Fibroblast of mammary gland (primary cell): ENCODE results near the gene TMBIM6.
"Not testable (repeated sequence)": the region's sequence is repeated elsewhere in the genome, so short reads cannot be mapped to it uniquely, and the experiment has no call there.

Experiments
- DNase-seq: peaks from one replicate; pipeline ENCODE4 v3.0.0-alpha.2; 2010; ENCODE audit warnings: low read depth
- H3K4me3 ChIP-seq: 2 replicates; pipeline ENCODE4 v1.5.1; 2011; ENCODE audit warnings: low read depth, mild to moderate bottlenecking, low read length, moderate library complexity; ENCODE audit not compliant: control insufficient read depth
- TF ChIP-seq, protein P1 (sequence below): conservative IDR thresholded peaks from 2 replicates; pipeline ENCODE4 v1.5.1; 2011; ENCODE audit warnings: low read depth, low read length, inconsistent platforms; ENCODE audit not compliant: control insufficient read depth, insufficient read depth

TMBIM6 gene

DNA sequence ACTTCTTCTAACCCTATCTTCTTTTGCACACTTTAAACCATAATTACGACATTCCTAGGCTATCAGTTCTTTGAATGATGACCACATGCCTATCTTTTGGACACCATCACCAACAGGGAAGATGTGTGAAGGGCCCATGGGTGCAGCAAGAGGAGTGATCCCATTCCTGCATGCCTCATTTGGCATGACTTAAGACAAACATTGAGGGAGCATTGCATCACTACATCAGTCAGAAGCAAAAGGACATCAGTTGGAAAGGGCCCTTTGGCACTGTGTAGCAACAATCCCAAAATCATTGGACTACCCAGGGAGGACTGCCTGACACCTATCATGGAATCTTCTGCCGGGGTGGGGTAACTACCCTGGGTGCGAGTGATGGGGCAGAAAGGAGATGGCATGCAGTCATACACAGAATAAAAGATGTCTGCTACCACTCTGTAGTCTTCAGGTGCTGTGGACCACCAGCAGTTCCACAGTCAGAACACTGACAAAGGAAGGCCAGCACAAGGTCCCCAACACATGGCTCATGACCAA is 10.7 kb upstream of the TMBIM6 start:
- TF ChIP-seq, protein P1, sequence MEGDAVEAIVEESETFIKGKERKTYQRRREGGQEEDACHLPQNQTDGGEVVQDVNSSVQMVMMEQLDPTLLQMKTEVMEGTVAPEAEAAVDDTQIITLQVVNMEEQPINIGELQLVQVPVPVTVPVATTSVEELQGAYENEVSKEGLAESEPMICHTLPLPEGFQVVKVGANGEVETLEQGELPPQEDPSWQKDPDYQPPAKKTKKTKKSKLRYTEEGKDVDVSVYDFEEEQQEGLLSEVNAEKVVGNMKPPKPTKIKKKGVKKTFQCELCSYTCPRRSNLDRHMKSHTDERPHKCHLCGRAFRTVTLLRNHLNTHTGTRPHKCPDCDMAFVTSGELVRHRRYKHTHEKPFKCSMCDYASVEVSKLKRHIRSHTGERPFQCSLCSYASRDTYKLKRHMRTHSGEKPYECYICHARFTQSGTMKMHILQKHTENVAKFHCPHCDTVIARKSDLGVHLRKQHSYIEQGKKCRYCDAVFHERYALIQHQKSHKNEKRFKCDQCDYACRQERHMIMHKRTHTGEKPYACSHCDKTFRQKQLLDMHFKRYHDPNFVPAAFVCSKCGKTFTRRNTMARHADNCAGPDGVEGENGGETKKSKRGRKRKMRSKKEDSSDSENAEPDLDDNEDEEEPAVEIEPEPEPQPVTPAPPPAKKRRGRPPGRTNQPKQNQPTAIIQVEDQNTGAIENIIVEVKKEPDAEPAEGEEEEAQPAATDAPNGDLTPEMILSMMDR: no peak
- DNase-seq: peak; percentile 50
- no peak overlapping the region for H3K4me3 ChIP-seq

DNA sequence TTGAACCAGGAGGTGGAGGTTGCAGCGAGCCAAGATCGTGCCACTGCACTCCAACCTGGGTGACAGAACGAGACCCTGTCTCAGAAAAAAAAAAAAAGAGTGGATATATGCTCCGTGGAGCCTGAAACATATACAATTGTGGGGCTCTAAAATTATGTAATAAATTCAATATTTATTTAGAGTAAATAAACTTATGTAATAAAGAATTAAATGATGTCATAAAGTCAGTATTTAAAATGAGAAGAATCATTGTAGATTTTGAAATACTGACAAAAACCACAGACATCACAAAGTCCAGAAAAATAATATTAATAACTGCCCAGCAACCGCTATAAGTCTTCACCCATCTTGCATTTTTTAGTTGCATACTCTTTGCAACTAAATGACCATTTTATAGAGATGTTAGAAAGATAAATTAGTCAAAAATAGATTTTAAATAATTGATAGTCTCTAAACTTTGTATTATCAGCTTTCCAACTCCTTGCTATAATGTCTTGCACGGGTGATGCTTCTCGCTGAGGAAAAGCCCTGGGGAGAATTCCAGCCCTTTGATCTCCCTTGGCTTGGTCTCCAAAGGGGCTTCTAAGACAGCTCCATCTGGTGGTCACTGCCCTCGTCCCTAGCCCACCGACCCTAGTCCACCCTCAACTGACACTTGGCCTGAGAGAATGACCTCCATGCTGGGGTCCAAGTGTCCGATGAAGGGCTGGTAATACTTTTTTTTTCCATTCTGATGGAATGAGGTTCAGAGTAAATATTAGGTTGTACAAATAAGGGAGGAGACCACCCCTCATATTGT is 7.9 kb upstream of the TMBIM6 start:
- DNase-seq: no peak
- TF ChIP-seq, protein P1: no peak
- H3K4me3 ChIP-seq: no peak overlapping the region

DNA sequence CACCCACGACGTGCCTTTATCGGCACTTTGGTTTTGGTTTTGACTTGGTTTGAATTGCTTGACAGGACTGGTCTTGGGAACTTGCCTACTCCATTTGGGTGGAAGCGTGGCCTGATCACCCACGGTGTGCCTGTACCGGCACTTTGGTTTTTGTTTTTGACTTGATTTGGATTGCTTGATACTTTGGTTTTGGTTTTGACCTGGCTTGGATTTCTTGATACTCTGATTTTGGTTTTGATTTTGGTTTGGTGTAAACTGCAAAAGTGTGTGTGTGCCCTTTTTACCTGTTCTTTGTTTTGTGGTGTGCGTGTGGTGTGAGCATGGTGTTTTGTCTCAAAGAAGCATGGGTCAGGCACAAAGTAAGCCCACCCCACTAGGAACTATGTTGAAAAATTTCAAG is 6.5 kb upstream of the TMBIM6 start:
- DNase-seq, H3K4me3 ChIP-seq: not testable (repeated sequence)

DNA sequence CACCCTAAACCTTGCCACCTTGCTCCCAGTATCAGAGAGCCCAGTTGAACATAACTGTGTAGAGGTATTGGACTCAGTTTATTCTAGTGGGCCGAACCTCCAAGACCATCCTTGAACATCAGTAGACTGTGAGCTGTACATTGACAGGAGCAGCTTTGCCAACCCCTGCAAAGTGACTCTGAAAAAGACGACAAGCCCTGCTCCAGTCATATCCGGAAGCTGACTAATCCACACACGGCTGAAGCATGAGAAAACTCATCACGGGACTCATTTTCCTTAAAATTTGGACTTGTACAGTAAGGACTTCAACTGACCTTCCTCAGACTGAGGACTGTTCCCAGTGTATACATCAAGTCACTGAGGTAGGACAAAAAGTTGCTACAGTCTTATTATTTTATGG is 2.6 kb upstream of the TMBIM6 start:
- not testable (repeated sequence) for H3K4me3 ChIP-seq
- DNase-seq: peak; percentile 24

DNA sequence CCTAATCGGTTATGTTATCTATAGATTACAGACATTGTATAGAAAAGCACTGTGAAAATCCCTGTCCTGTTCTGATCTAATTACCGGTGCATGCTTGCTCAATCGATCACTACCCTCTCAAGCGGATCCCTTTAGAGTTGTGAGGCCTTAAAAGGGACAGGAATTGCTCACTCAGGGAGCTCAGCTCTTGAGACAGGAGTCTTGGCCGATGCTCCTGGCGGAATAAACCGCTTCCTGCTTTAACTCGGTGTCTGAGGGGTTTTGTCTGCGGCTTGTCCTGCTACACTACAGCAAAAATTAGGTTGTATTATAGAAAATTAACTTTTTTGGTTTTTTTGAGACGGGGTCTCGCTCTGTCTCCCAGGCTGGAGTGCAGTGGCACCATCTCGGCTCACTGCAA is 1.1 kb upstream of the TMBIM6 start:
- H3K4me3 ChIP-seq, DNase-seq: not testable (repeated sequence)

DNA sequence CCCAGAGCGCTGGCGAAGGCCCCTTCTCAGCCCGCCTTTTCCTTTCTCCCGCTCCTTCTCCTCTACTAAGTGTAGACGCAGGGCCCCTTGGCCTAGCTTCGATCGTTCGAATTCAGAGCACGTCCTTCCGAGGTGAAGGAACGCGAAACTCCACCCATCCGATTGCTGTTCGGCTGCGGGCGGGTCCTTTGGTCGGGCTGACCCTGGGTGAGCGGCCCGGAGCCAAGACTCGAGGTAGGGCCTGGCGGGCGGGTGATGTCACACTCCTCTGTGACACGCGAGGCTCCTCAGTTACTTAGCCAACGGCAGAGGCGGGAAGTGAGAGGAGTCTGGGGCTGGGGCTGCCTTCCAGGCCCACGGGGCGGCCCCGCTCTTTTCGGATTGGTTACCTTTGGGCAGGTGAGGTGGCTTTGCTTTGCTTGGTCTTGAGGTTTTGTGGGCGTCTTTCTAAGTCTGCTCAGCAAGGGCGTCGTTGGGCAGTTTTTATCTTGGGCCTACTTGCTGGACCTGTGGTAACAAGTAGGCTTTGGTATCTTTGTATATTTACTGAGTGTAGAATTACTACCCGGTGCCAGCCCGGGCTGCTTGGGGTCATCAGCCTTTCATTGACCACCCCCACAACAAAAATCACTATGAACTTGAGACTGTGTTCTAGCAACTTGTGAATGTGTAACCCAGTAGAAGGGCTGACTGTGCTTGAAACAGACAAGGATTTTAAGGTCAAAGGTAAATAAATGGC is 694 bp downstream of the TMBIM6 start:
- H3K4me3 ChIP-seq: peak overlapping the region; percentile 80
- TF ChIP-seq, protein P1: no peak
- peak; percentile 85 for DNase-seq

DNA sequence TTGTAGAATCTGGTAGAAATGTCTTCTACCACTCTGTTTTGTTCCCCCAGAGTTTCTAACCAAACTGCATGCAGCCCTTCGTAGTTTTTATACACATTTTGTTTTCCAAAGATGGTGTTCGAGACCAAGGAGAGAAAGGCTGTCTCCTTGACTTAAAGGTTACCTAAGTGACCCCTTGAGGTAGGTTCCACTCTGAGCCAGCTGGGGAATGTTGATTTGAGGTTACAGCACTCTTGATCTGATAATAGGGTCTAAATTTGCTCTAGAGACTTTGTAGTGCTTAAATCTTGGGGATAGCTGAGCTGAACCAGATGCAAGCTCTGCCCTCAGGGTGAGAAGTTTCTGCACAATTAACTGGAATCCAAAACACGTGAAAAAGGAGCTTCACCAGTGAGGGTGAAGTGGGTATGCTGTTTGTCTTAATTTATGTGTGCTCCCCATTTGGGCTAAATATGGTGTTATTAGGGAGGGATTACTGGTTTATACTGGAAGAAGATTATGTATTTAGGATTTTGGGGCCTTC is 3.1 kb downstream of the TMBIM6 start:
- TF ChIP-seq, protein P1: no peak
- no peak overlapping the region for H3K4me3 ChIP-seq
- DNase-seq: no peak

DNA sequence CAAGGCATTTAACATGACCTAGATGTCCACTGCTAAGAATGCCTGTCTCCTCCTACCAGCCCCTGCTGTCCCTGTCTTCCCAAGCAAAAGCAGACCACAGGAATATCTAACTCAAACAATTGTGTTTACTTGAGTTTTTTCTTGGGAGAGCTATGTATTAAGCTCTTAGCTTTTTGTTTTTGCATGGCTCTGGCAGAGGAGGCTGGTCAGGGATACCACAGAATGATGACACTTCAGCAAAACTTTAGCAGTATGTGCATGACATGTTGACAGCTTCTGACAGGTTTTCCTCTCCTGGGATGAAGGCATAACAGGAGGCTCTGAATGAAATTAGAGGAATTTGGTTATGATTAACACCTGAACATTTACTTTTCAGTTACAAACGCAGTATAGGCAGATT is 6.9 kb downstream of the TMBIM6 start:
- H3K4me3 ChIP-seq: no peak overlapping the region
- TF ChIP-seq, protein P1: no peak
- DNase-seq: no peak
